A549 (cell line): Measurements from ENCODE around the gene MAX. TPM values are rescaled to one million over a fixed set of nuclear protein-coding genes. Genes with fewer than 3 reads are reported as not detected.

Source experiments
- ATAC-seq, 2 experiments: fragments of 200-7000 bp in 1 of 2; fragments of >200 bp in 1 of 2; cut with Nextera tagmentation in 1 of 2; cut with Tn5 transposase in 1 of 2; 3 replicates each; pipeline versions ENCODE4 v1.8.0 to v1.9.1; 2018 to 2020; ENCODE audit warnings: mild to moderate bottlenecking in 1 of 2, moderate library complexity in 1 of 2
- CTCF ChIA-PET: fragments of 300-600 bp; sonication (Branson Sonifier 250); formaldehyde crosslinking; extraction: SDS; loops from one replicate; lab custom pipeline; 2021; ENCODE audit warnings: antibody characterized with exemption, inconsistent platforms; lab: Yijun Ruan, JAX
- POLR2A ChIA-PET: fragments of 350-600 bp; formaldehyde crosslinking; extraction: SDS; loops from one replicate; lab custom pipeline; 2021; ENCODE audit warnings: antibody characterized with exemption, inconsistent platforms; lab: Yijun Ruan, JAX
- DNase-seq, 2 experiments: peaks; one replicate each; pipeline versions ENCODE4 v3.0.0 to v3.0.0-alpha.2; 2011 to 2016; ENCODE audit warnings: low read depth in 1 of 2, low spot score in 1 of 2
- FAIRE-seq: peaks from 2 replicates; lab custom pipeline; 2011; peaks lifted over from hg19 to GRCh38; lab: Jason Lieb, UNC
- H3K27ac ChIP-seq, 2 experiments: fragments of >200 bp; sonication (Bioruptor Twin); formaldehyde crosslinking; 3 replicates each; pipeline ENCODE4 v1.5.1; 2016 to 2017
- H3K4me1 ChIP-seq: fragments of >200 bp; sonication (Bioruptor Twin); formaldehyde crosslinking; 3 replicates; pipeline ENCODE4 v1.6.1; 2016
- H3K4me2 ChIP-seq: fragments of >200 bp; sonication (Bioruptor Twin); formaldehyde crosslinking; 3 replicates; pipeline ENCODE4 v1.6.1; 2016
- H3K4me3 ChIP-seq: fragments of >200 bp; sonication (Bioruptor Twin); formaldehyde crosslinking; 3 replicates; pipeline ENCODE4 v1.5.1; 2016
- H3K9me3 ChIP-seq: fragments of >200 bp; sonication (Bioruptor Twin); formaldehyde crosslinking; 3 replicates; pipeline ENCODE4 v1.6.1; 2016
- BCL3 ChIP-seq: fragments of >200 bp; sonication (Bioruptor Twin); formaldehyde crosslinking; IDR thresholded peaks from 3 replicates; pipeline ENCODE4 v1.6.1; 2016
- CBX2 ChIP-seq: fragments of 200-600 bp; sonication (generic); IDR thresholded peaks from 2 replicates; pipeline ENCODE4 v1.6.1; 2016; ENCODE audit warnings: low read depth, mild to moderate bottlenecking, borderline replicate concordance
- CBX8 ChIP-seq: fragments of 200-600 bp; sonication (generic); IDR thresholded peaks from 2 replicates; pipeline ENCODE4 v1.6.1; 2016
- EHMT2 ChIP-seq: fragments of 200-600 bp; sonication (generic); IDR thresholded peaks from 2 replicates; pipeline ENCODE4 v1.6.1; 2016; ENCODE audit warnings: antibody characterized with exemption, low read depth, mild to moderate bottlenecking, moderate library complexity
- FOXS1 ChIP-seq: fragments of 250-450 bp; sonication (Bioruptor Pico); IDR thresholded peaks from 2 replicates; pipeline ENCODE4 v1.5.0; 2020; ENCODE audit warnings: mild to moderate bottlenecking, moderate library complexity
- HEYL ChIP-seq: fragments of 250-450 bp; sonication (Bioruptor Pico); IDR thresholded peaks from 2 replicates; pipeline ENCODE4 v1.8.0; 2021; ENCODE audit warnings: mild to moderate bottlenecking, moderate library complexity
- HOXB13 ChIP-seq: fragments of 250-450 bp; sonication (Bioruptor Pico); IDR thresholded peaks from 2 replicates; pipeline ENCODE4 v1.5.0; 2020; ENCODE audit warnings: low read depth, mild to moderate bottlenecking, moderate library complexity
- HOXB5 ChIP-seq: fragments of 250-450 bp; sonication (Bioruptor Pico); IDR thresholded peaks from 2 replicates; pipeline ENCODE4 v1.5.0; 2020; ENCODE audit warnings: mild to moderate bottlenecking, moderate library complexity
- KDM1A ChIP-seq: fragments of 200-600 bp; sonication (generic); IDR thresholded peaks from 2 replicates; pipeline ENCODE4 v1.6.1; 2016; ENCODE audit warnings: low read depth, mild to moderate bottlenecking
- MAZ ChIP-seq: fragments of 150-350 bp; IDR thresholded peaks from 2 replicates; pipeline ENCODE4 v1.6.1; 2014; ENCODE audit warnings: antibody characterized with exemption, low read depth, low read length, borderline replicate concordance
- MYC ChIP-seq: IDR thresholded peaks from 2 replicates; pipeline ENCODE4 v1.6.1; 2012; ENCODE audit warnings: mild to moderate bottlenecking, inconsistent platforms, low read length, improper control_type of control experiment, borderline replicate concordance
- NFE2L2 ChIP-seq: fragments of 150-350 bp; conservative IDR thresholded peaks from 2 replicates; pipeline ENCODE4 v1.6.1; 2014; ENCODE audit warnings: low read length
- POLR2A ChIP-seq: IDR thresholded peaks from 2 replicates; pipeline ENCODE4 v1.6.1; 2012; ENCODE audit warnings: mild to moderate bottlenecking, low read length
- RNF2 ChIP-seq: fragments of 200-600 bp; sonication (generic); IDR thresholded peaks from 2 replicates; pipeline ENCODE4 v1.6.1; 2016; ENCODE audit warnings: low read depth, mild to moderate bottlenecking, antibody characterized with exemption, moderate library complexity, borderline replicate concordance
- SREBF2 ChIP-seq: fragments of 450-650 bp; IDR thresholded peaks from 2 replicates; pipeline ENCODE4 v1.6.1; 2014; ENCODE audit warnings: mild to moderate bottlenecking, moderate library complexity
- TP53 ChIP-seq: fragments of 250-450 bp; sonication (Bioruptor Pico); IDR thresholded peaks from 2 replicates; pipeline ENCODE4 v1.5.0; 2021; ENCODE audit warnings: mild to moderate bottlenecking, moderate library complexity
- ZNF302 ChIP-seq: fragments of 250-450 bp; sonication (Bioruptor Pico); IDR thresholded peaks from 2 replicates; pipeline ENCODE4 v1.9.0; 2021; ENCODE audit warnings: inconsistent platforms, mild to moderate bottlenecking, moderate library complexity
- WGBS: methylation state at CpG from one replicate; pipeline ENCODE4 v1.1.6; 2017; ENCODE audit errors: missing lambda C conversion rate; 5-methylcytosine and 5-hydroxymethylcytosine counted together
- polyA plus RNA-seq, 4 experiments: library from polyadenylated mRNA; depleted of rRNA in 3 of 4; stranded (reverse); fragments of >200 nt; fragmentation: RNase III in 1 of 4; extraction: RNeasy Plus Mini Kit Qiagen cat#74134 plus additional on column Dnase treatment in 1 of 4; gene quantifications; 2 replicates in 3 of 4; 3 replicates in 1 of 4; pipeline ENCODE4 v1.2.3, GENCODE V29; 2011 to 2017
- TF ChIP-seq, protein P1 (sequence below): IDR thresholded peaks from 2 replicates; pipeline ENCODE4 v1.6.1; 2012; ENCODE audit warnings: low read depth, borderline replicate concordance
- TF ChIP-seq, protein P2 (sequence below): IDR thresholded peaks from 2 replicates; pipeline ENCODE4 v1.6.1; 2012
- TF ChIP-seq, protein P3 (sequence below): IDR thresholded peaks from 2 replicates; pipeline ENCODE4 v1.6.1; 2012
- TF ChIP-seq, protein P4 (sequence below): fragments of 250-450 bp; sonication (Bioruptor Pico); IDR thresholded peaks from 2 replicates; pipeline ENCODE4 v1.5.0; 2020; ENCODE audit warnings: low read depth, mild to moderate bottlenecking, moderate library complexity

Gene MAX
- polyA plus RNA-seq, 2 of the 4 experiments (the other 2 are of a cell fraction): 44.0 to 53.2 TPM

GRCh38 chr14:65072256-65072655, 30.1 kb downstream of the MAX start:
- H3K4me3 ChIP-seq: no peak overlapping the region
- ATAC-seq: no peak
- no peaks in the 10 kb centered on the region for H3K4me1 ChIP-seq
- no peaks in the 10 kb centered on the region for H3K9me3 ChIP-seq
- ChIA-PET CTCF (interaction anchor here (1.7 kb wide), 1 partner anchor 25 kb away, joined by 3 read pairs; no protein-coding TSS in a partner anchor), POLR2A (no interaction called here)
- no peak for TF ChIP-seq HEYL (CRISPR knock-in tag)
- TF ChIP-seq BCL3: no peak
- no peak for TF ChIP-seq TP53
- TF ChIP-seq KDM1A: no peak
- TF ChIP-seq MAZ: no peak
- TF ChIP-seq POLR2A: no peak
- no peak for FAIRE-seq
- 88% methylated on average over 6 of the region's 6 CpGs for whole genome bisulfite sequencing
- no peak overlapping the region for H3K27ac ChIP-seq
- no peak for DNase-seq
- no peak overlapping the region for H3K4me2 ChIP-seq

GRCh38 chr14:65071544-65071943, 30.8 kb downstream of the MAX start:
- POLR2A ChIA-PET: no interaction called here
- H3K4me1 ChIP-seq: no peaks in the 10 kb centered on the region
- DNase-seq: no peak
- H3K27ac ChIP-seq: no peak overlapping the region
- no peak overlapping the region for H3K4me3 ChIP-seq
- no peak for FAIRE-seq
- no peaks in the 10 kb centered on the region for H3K9me3 ChIP-seq
- TF ChIP-seq FOXS1 (CRISPR knock-in tag): no peak
- no peak for TF ChIP-seq HOXB13 (CRISPR knock-in tag)
- TF ChIP-seq BCL3: no peak
- no peak for TF ChIP-seq CBX2
- 94% methylated on average over 3 of the region's 3 CpGs for WGBS
- ATAC-seq: peak in 1 of 2 experiments; percentile 25; a peak in 2 of 6 replicates
- CTCF ChIA-PET: interaction anchor here (1.7 kb wide), 1 partner anchor 24 kb away, joined by 3 read pairs; no protein-coding TSS in a partner anchor
- no peak overlapping the region for H3K4me2 ChIP-seq

- no peak for ATAC-seq
- ChIA-PET CTCF (no interaction called here), POLR2A (no interaction called here)
- TF ChIP-seq, protein P1, sequence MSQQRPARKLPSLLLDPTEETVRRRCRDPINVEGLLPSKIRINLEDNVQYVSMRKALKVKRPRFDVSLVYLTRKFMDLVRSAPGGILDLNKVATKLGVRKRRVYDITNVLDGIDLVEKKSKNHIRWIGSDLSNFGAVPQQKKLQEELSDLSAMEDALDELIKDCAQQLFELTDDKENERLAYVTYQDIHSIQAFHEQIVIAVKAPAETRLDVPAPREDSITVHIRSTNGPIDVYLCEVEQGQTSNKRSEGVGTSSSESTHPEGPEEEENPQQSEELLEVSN: no peak
- TF ChIP-seq, protein P2, sequence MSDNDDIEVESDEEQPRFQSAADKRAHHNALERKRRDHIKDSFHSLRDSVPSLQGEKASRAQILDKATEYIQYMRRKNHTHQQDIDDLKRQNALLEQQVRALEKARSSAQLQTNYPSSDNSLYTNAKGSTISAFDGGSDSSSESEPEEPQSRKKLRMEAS: no peak
- TF ChIP-seq HOXB13 (CRISPR knock-in tag): no peak
- no peak for TF ChIP-seq SREBF2
- no peak for TF ChIP-seq CBX8
- TF ChIP-seq MYC: no peak
- TF ChIP-seq, protein P3, sequence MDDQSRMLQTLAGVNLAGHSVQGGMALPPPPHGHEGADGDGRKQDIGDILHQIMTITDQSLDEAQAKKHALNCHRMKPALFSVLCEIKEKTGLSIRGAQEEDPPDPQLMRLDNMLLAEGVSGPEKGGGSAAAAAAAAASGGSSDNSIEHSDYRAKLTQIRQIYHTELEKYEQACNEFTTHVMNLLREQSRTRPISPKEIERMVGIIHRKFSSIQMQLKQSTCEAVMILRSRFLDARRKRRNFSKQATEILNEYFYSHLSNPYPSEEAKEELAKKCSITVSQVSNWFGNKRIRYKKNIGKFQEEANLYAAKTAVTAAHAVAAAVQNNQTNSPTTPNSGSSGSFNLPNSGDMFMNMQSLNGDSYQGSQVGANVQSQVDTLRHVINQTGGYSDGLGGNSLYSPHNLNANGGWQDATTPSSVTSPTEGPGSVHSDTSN: no peak
- TF ChIP-seq EHMT2: no peak
- no peak for TF ChIP-seq NFE2L2
- TF ChIP-seq ZNF302 (CRISPR knock-in tag): no peak
- no peak for TF ChIP-seq RNF2
- TF ChIP-seq HOXB5: no peak
- TF ChIP-seq, protein P4, sequence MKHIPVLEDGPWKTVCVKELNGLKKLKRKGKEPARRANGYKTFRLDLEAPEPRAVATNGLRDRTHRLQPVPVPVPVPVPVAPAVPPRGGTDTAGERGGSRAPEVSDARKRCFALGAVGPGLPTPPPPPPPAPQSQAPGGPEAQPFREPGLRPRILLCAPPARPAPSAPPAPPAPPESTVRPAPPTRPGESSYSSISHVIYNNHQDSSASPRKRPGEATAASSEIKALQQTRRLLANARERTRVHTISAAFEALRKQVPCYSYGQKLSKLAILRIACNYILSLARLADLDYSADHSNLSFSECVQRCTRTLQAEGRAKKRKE (CRISPR knock-in tag): no peak
- Histone ChIP-seq H3K27ac (no peak overlapping the region), H3K4me3 (no peak overlapping the region), H3K9me3 (no peaks in the 10 kb centered on the region), H3K4me1 (no peaks in the 10 kb centered on the region), H3K4me2 (no peak overlapping the region)
- no peak for FAIRE-seq
- 77% methylated on average over 11 of the region's 12 CpGs for WGBS
- DNase-seq: no peak
Measured at GRCh38 chr14:65070471-65070976, 31.8 kb downstream of the MAX start.
